Aorta (tissue), 5 donors: ENCODE measurements around the gene ZNF274. TPM values are rescaled to one million over a fixed set of nuclear protein-coding genes. Genes with fewer than 3 reads are reported as not detected.
A peak's percentile ranks its signal among the peaks of the same experiment; 100 is the strongest.
"Not testable (repeated sequence)": the region's sequence is repeated elsewhere in the genome, so short reads cannot be mapped to it uniquely, and the experiment has no call there.

Source experiments
- ATAC-seq: fragments of 200-7000 bp; cut with Tn5 transposase; one replicate; pipeline ENCODE4 v1.9.1; 2022; ENCODE audit warnings: moderate library complexity; ENCODE audit not compliant: low FRiP score
- DNase-seq, 2 donors: peaks; one replicate each; pipeline ENCODE4 v3.0.0-alpha.2; 2020
- H3K27ac ChIP-seq, 2 donors: one replicate each; pipeline ENCODE4 v1.5.1; 2013; ENCODE audit warnings: low read length in 2 of 2, mild to moderate bottlenecking in 2 of 2, moderate library complexity in 2 of 2, control low read depth in 1 of 2, inconsistent platforms in 1 of 2, low read depth in 1 of 2
- H3K27me3 ChIP-seq, 2 donors: one replicate each; pipeline ENCODE4 v1.6.1; 2013; ENCODE audit warnings: control low read depth in 1 of 2, low read length in 1 of 2, mild to moderate bottlenecking in 1 of 2, moderate library complexity in 1 of 2; ENCODE audit not compliant: insufficient read depth in 2 of 2, control insufficient read depth in 1 of 2
- H3K36me3 ChIP-seq, 2 donors: one replicate each; pipeline ENCODE4 v1.6.1; 2013; ENCODE audit warnings: control low read depth in 1 of 2, low read length in 1 of 2, mild to moderate bottlenecking in 1 of 2; ENCODE audit not compliant: insufficient read depth in 2 of 2, control insufficient read depth in 1 of 2
- H3K4me1 ChIP-seq, 2 donors: one replicate each; pipeline ENCODE4 v1.6.1; 2013; ENCODE audit warnings: low read length in 2 of 2, control low read depth in 1 of 2, mild to moderate bottlenecking in 1 of 2, moderate library complexity in 1 of 2; ENCODE audit not compliant: insufficient read depth in 2 of 2, control insufficient read depth in 1 of 2
- H3K4me3 ChIP-seq, 2 donors: one replicate each; pipeline ENCODE4 v1.5.1; 2013; ENCODE audit warnings: low read length in 2 of 2, control low read depth in 1 of 2, mild to moderate bottlenecking in 1 of 2
- H3K9me3 ChIP-seq: one replicate; pipeline ENCODE4 v1.6.1; 2013; ENCODE audit warnings: mild to moderate bottlenecking, low read length; ENCODE audit not compliant: control insufficient read depth
- WGBS, 2 donors: extraction: QIAGEN DNeasy Blood & Tissue Kit; methylation state at CpG; one replicate each; pipeline ENCODE4 v1.1.7; 2013; 5-methylcytosine and 5-hydroxymethylcytosine counted together
- intact Hi-C, 2 donors: fragments of 100-400 bp; cut with DNase I; formaldehyde crosslinking; loops; one replicate each; pipeline versions ENCODE4 v1.14.2 to v1.15.0; 2022
- long read RNA-seq, 2 donors: library from polyadenylated mRNA; unstranded; transcript quantifications; one replicate each; pipeline ENCODE4 v2.0.0, GENCODE V29; 2020 to 2021
- polyA plus RNA-seq, 2 donors: library from polyadenylated mRNA; stranded (reverse); fragments of 200-250 nt; gene quantifications; one replicate each; pipeline ENCODE4 v1.2.3, GENCODE V29; 2013
- total RNA-seq, 2 donors: library from RNA; stranded (reverse); fragmentation: NEBNext Ultra II Directional; extraction: Animal tissue kit (Norgen Biotek cat#: 25700); gene quantifications; one replicate each; pipeline ENCODE4 v1.2.1, GENCODE V29; 2021
- donor health status: healthy with polysubstance abuse.
- donor health status: Bipolar disorder and iron deficiency.
- donor health status: DM: no; HTN: no; CAD: no.
- donor health status: DM: no; HTN: no; CAD: no.
- donor health status: DM: yes; HTN: yes; CAD: no.

The ZNF274 gene
- total RNA-seq (10 to 100 TPM; 25.5 to 26.0 TPM), polyA plus RNA-seq (10 to 100 TPM in 1 of 2 donors, 1 to 10 TPM in 1; 4.1 to 14.6 TPM)
- long read RNA-seq, donor 1, transcript ZNF274-212 (8 exons, 2,538 nt), result major isoform, 68 of 105 reads
- long read RNA-seq, donor 1, transcript ZNF274-203 (5 exons, 2,539 nt), result minor isoform, 5 of 105 reads
- long read RNA-seq, donor 1, partial matches to known transcripts, result 18 of 105 reads
- long read RNA-seq, donor 1, other reads (novel, unspliced or antisense), result 14 of 105 reads
- long read RNA-seq, donor 2, full-length matches to known transcripts, result 11 of 28 reads
- long read RNA-seq, donor 2, partial matches to known transcripts, result 9 of 28 reads
- long read RNA-seq, donor 2, other reads (novel, unspliced or antisense), result 8 of 28 reads

DNA sequence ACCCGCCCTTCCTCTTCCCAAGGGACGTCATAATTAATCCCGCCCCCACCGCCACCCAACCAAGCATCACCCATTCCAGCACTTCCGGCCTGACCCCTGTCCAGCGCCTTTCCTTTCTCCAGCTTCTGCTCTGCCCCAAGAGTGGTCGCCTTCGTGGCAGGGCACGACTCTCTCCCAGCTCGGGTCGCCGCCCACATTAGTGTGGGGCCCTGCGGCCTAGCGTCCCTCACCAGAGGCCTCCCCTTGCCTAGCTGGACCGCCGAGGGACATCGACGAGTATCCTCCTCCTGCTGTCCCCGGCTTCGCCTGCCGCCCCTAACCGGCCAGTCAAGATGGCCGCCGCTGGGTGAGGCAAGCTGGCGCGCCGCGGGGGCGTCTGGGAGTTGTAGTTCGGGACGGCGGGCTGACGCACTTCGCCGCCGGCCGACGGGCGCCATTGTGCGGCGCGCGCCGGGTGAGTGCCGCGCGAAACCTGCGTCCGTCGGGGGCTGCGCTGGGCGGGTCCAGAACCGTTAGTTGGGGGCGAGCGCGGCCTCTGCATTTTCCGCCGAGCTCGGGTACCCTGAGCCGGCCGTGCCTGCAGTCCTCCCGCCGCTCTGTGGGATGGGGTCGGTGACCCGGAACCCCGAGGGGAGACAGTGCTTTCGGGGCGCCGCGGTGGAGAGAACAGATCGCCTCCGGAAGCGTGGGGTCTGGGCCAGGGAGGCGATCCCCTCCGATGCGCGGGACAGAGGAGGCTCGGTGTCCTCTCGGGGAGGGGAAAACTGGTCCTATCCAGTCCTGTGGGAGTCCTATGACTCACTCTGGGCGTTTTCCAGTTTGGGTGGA is at the start of gene ZNF274:
Gene ZNF274, plus strand, starts transcription at position 73 of the 828 bp plus-strand sequence. CDS start 905 bp downstream, outside the sequence.
- Histone ChIP-seq H3K27ac (peak within 1 kb of the TSS; percentile 6 to 85), H3K36me3 (peaks cover 15 to 19% of the 10 kb centered on the region in 2 donors), H3K4me1 (no peaks in the 10 kb centered on the region), H3K4me3 (peak within 1 kb of the TSS; percentile 55 to 74), H3K27me3 (no peaks in the 10 kb centered on the region), H3K9me3 (peaks cover 32% of the 10 kb centered on the region)
- 1% methylated on average over 64 to 80 of the region's 80 CpGs for WGBS, 2 donors
- DNase-seq (peak; percentile 96 to 98), ATAC-seq (peak; percentile 98)
- intact Hi-C loops, result loop anchor here in 1 of 2 donors (5.0 kb wide), 1 partner anchor 119 kb away; no protein-coding TSS in a partner anchor

DNA sequence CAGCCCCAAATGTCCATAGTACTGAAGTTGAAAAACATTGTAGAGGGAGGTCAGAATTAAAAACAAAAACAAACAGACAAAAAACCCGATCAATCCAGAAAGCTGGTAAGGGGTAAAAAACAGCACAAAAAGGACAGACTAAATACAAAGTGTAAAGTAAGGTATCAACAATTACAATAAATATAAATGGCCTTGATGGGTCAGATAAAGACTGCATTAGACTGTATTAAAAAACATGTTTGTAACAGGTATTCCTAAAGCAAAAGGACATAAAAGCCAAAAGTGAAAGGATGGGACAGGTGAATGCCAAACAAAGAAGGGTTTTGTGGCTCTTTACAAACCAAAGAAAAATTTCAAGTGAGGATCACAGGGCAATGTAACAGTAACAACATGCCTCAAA is 48.6 kb upstream of the ZNF274 start:
- intact Hi-C loops, result no loop called here
- ATAC-seq, result no peak
- WGBS, 2 donors, result 96 to 100% methylated on average over 1 of the region's 1 CpG
- Histone ChIP-seq H3K36me3 (peaks cover 25 to 41% of the 10 kb centered on the region in 2 donors), H3K4me1 (no peaks in the 10 kb centered on the region), H3K27ac (no peak overlapping the region), H3K4me3 (no peak overlapping the region), H3K27me3 (no peaks in the 10 kb centered on the region), H3K9me3 (peaks cover 30% of the 10 kb centered on the region)
- DNase-seq, result no peak

DNA sequence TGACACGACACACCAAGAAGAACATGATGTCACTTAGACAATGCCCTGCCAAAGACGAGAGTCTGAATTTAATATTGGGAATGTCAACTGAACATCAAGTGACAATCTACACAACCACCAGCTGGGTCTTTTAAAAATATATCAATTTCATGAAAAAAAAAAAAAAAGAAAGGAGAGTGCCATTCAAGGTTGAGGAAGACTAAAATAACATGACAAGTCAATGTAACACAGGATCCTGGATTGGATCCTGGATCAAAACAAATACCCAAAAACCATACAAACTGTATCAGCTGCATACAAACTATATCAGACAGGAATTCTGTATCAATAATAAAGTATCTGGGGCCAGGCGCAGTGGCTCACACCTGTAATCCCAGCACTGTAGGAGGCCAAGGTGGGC is 37.0 kb upstream of the ZNF274 start:
- Histone ChIP-seq H3K4me1 (peaks cover 0 to 4% of the 10 kb centered on the region in 2 donors), H3K4me3 (no peak overlapping the region), H3K36me3 (peaks cover 8 to 12% of the 10 kb centered on the region in 2 donors), H3K27me3 (no peaks in the 10 kb centered on the region), H3K9me3 (peaks cover 13% of the 10 kb centered on the region), H3K27ac (no peak overlapping the region)
- 98 to 99% methylated on average over 3 of the region's 3 CpGs for WGBS, 2 donors
- intact Hi-C loops, result no loop called here
- no peak for ATAC-seq
- DNase-seq, result no peak

DNA sequence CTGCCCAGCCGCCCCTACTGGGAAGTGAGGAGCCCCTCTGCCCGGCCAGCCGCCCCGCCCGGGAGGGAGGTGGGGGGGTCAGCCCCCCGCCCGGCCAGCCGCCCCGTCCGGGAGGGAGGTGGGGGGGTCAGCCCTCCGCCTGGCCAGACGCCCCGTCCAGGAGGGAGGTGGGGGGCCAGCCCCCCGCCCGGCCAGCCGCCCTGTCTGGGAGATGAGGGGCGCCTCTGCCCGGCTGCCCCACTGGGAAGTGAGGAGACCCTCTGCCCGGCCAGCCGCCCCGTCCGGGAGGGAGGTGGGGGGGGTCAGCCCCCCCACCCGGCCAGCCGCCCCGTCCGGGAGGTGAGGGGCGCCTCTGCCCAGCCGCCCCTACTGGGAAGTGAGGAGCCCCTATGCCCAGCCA is 35.4 kb upstream of the ZNF274 start:
- H3K27ac ChIP-seq, H3K4me3 ChIP-seq, H3K4me1 ChIP-seq, H3K27me3 ChIP-seq, ATAC-seq, DNase-seq, intact Hi-C loops, H3K36me3 ChIP-seq, H3K9me3 ChIP-seq: not testable (repeated sequence)
- WGBS, 2 donors, result 96 to 100% methylated on average over 10 to 27 of the region's 28 CpGs

DNA sequence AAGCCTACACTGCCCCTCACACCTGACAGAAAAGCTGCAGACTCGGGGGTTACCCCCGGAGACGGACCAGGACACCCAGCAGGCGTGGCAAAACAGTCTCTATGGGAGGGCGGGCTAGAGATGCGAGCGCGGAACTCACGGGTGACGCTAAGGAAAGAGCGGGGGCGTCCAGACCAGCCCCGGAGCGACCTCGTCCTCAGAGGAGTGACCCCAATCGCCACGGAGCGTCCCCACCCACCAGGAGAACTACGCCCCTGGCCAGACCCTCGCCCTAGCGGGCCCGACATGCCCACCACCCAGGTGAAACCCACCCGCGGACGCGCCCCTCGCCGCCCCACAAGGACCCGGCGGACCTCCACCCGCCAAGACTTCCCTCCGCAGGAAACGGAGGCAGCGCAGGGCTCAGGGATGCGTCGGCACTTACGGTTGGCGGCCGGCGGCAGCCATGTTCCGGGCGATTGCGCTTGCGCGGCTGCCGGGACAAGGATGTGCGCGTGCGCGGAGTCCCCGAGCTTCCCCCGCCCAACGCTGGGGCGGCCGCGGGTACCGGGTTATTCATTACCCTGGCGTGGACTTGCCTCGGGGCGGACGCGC is 32.4 kb upstream of the ZNF274 start, which contains the start of gene ZNF329:
Gene ZNF329, minus strand, starts transcription at position 462 of the 594 bp plus-strand sequence. CDS start 21,286 bp downstream, outside the sequence.
- Histone ChIP-seq H3K4me3 (peak within 1 kb of the TSS; percentile 30 to 95), H3K4me1 (peaks cover 0 to 7% of the 10 kb centered on the region in 2 donors), H3K27me3 (no peaks in the 10 kb centered on the region), H3K36me3 (no peaks in the 10 kb centered on the region), H3K27ac (peak within 1 kb of the TSS in 1 of 2 donors; percentile 0), H3K9me3 (peaks cover 1% of the 10 kb centered on the region)
- WGBS, 2 donors, result 0% methylated on average over 59 to 62 of the region's 62 CpGs
- intact Hi-C loops, result loop anchor here (5.0 to 10.0 kb wide), 2 partner anchors 403 to 1046 kb away; partner anchors contain the start of gene ZNF776 (in 1 of the 2)
- ATAC-seq (peak; percentile 91), DNase-seq (peak; percentile 90 to 97)

DNA sequence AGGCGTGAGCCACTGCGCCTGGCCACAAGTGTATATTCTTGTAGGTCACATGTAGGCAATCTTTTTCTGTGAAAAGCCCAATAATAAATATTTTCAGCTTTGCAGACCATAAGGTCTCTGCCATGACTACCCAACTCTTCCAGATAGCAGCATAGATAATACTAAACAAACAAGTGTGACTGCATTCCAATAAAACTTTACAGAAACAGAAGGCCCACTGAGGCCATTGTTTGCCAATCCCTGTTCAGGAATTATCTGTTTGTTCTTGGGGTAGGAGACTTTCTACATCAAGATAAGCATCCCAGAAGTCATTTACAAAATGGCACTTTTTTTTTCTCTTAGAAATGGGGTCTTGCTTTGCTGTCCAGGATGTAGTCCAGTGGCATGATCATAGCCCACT is 29.5 kb upstream of the ZNF274 start:
- H3K9me3 ChIP-seq, result no peaks in the 10 kb centered on the region
- H3K4me3 ChIP-seq, result no peak overlapping the region
- 94 to 98% methylated on average over 2 of the region's 2 CpGs for WGBS, 2 donors

DNA sequence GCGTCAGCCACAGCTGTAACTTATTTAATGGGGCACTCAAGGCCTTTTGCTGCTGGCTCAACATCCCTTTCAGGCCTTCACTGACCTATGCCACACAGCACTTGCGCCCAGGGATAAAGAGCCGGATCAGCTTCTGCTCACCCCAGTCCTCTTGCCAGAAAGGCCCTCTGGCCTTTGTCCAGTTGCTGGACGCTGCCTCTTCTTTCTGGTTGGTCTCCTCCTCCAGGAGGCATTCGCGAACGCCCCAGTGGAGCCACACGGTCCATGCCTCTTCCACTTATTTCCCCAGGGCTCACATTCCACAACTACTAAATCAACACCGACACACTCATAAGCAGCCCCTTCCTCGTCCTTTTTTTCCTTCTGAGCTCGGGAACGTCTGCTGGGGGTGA is 28.6 kb upstream of the ZNF274 start:
- Histone ChIP-seq H3K9me3 (no peaks in the 10 kb centered on the region), H3K27ac (peak overlapping the region; percentile 60 to 81), H3K4me1 (peaks cover 0 to 7% of the 10 kb centered on the region in 2 donors), H3K4me3 (peak overlapping the region; percentile 67 to 91), H3K27me3 (no peaks in the 10 kb centered on the region), H3K36me3 (no peaks in the 10 kb centered on the region)
- ATAC-seq (peak; percentile 19), DNase-seq (peak; percentile 57 to 81)
- intact Hi-C loops, result loop anchor here (2.0 to 10.0 kb wide), 3 partner anchors 133 to 1049 kb away; partner anchors contain the start of gene ZNF776 (in 1 of the 2)
- WGBS, 2 donors, result 2% methylated on average over 12 of the region's 12 CpGs

More for the DNA sequence above, 29.5 kb upstream of the ZNF274 start:
- intact Hi-C loops, result loop anchor here (5.0 to 10.0 kb wide), 2 partner anchors 406 to 1049 kb away; partner anchors contain the start of gene ZNF776 (in 1 of the 2)
- Histone ChIP-seq H3K4me1 (peaks cover 0 to 7% of the 10 kb centered on the region in 2 donors), H3K27ac (no peak overlapping the region), H3K27me3 (no peaks in the 10 kb centered on the region), H3K36me3 (no peaks in the 10 kb centered on the region)
- ATAC-seq (no peak), DNase-seq (no peak)
